Fibroblast of villous mesenchyme (primary cell): ENCODE measurements around the gene SLC29A2. TPM values are rescaled to one million over a fixed set of nuclear protein-coding genes. Genes with fewer than 3 reads are reported as not detected.

Experiments used
- DNase-seq: peaks from one replicate; pipeline ENCODE4 v3.0.0-alpha.2; 2010; ENCODE audit warnings: low read depth
- H3K4me3 ChIP-seq: 2 replicates; pipeline ENCODE4 v1.5.1; 2011; ENCODE audit warnings: low read depth, mild to moderate bottlenecking, low read length
- CTCF ChIP-seq: IDR thresholded peaks from 2 replicates; pipeline ENCODE4 v1.5.1; 2012; ENCODE audit warnings: low read depth, mild to moderate bottlenecking, low read length; ENCODE audit not compliant: insufficient read depth
- total RNA-seq: library from RNA; depleted of rRNA; stranded (reverse); fragments of >200 nt; gene quantifications from 2 replicates; pipeline ENCODE4 v1.2.3, GENCODE V29; 2012

The SLC29A2 gene
- total RNA-seq, 1 donor, result 0.86 TPM

- no peak for TF ChIP-seq CTCF
- H3K4me3 ChIP-seq, result no peak overlapping the region
- DNase-seq, result no peak
Observed at GRCh38 chr11:66333220-66333877, 38.2 kb downstream of the SLC29A2 start.

GRCh38 chr11:66332371-66333219, 39.0 kb downstream of the SLC29A2 start:
- no peak for TF ChIP-seq CTCF
- no peak for DNase-seq
- H3K4me3 ChIP-seq, result no peak overlapping the region

- no peak for TF ChIP-seq CTCF
- DNase-seq, result no peak
- no peak overlapping the region for H3K4me3 ChIP-seq
Observed at GRCh38 chr11:66331542-66332370, 39.8 kb downstream of the SLC29A2 start.

- DNase-seq, result no peak
- no peak overlapping the region for H3K4me3 ChIP-seq
- no peak for TF ChIP-seq CTCF
Observed at GRCh38 chr11:66330931-66331330, 40.6 kb downstream of the SLC29A2 start.

- no peak for DNase-seq
- no peak for TF ChIP-seq CTCF
- no peak overlapping the region for H3K4me3 ChIP-seq
Observed at GRCh38 chr11:66329165-66329673, 42.3 kb downstream of the SLC29A2 start.

GRCh38 chr11:66328302-66329144, 43.0 kb downstream of the SLC29A2 start:
- DNase-seq, result peak; percentile 77
- TF ChIP-seq CTCF, result peak; percentile 93
- no peak overlapping the region for H3K4me3 ChIP-seq
